ENCODE data around the gene ZFHX2. TPM values are rescaled to one million over a fixed set of nuclear protein-coding genes. Genes with fewer than 3 reads are reported as not detected.
A peak's percentile ranks its signal among the peaks of the same experiment; 100 is the strongest.

Gene ZFHX2
- total and polyA plus RNA-seq, 7 experiments from 2014 or later = 0.45 to 2.6 (median 0.49) TPM; not detected in 2

- POLR2A ChIA-PET = no interaction called here
- no peaks in the 10 kb centered on the region for H3K27me3 Mint-ChIP-seq
These were observed 68.2 kb downstream of the ZFHX2 start for GRCh38 chr14:23483236-23483854.

GRCh38 chr14:23482823-23483148 is 68.8 kb downstream of the ZFHX2 start:
- ChIA-PET POLR2A (no interaction called here), CTCF (interaction anchor here (1.0 kb wide), 1 partner anchor 76 kb away, joined by 4 read pairs; no protein-coding TSS in a partner anchor)
- Histone ChIP-seq H3K36me3 (ENCODE audit: control insufficient read depth in 2 of 3, insufficient read depth in 3 of 3, low read length in 3 of 3) (peaks cover 3 to 51% (median 7%) of the 10 kb centered on the region in 3 experiments), H3K4me3 (ENCODE audit: low read length) (no peak overlapping the region), H3K9me3 (ENCODE audit: control insufficient read depth in 2 of 3, low read length in 3 of 3) (no peaks in the 10 kb centered on the region), H3K4me1 (ENCODE audit: control insufficient read depth in 2 of 2, insufficient read depth in 2 of 2, low read length in 2 of 2) (no peaks in the 10 kb centered on the region), H3K27ac (ENCODE audit: low read depth, low read length) (no peak overlapping the region), H3K27me3 (ENCODE audit: control insufficient read depth in 2 of 2, insufficient read depth in 2 of 2, low read length in 2 of 2) (no peaks in the 10 kb centered on the region)
- no peak overlapping the region for H3K4me3 Mint-ChIP-seq
- H3K27ac Mint-ChIP-seq = no peak overlapping the region
- intact Hi-C loops (cut with micrococcal nuclease) = no loop called here
- DNase-seq (no peak), ATAC-seq (no peak)
- H3K9me3 Mint-ChIP-seq = peaks cover 0 to 1% (median 0%) of the 10 kb centered on the region in 11 donors
- H3K36me3 Mint-ChIP-seq = peaks cover 2 to 36% (median 13%) of the 10 kb centered on the region in 5 donors
- H3K27me3 Mint-ChIP-seq = no peaks in the 10 kb centered on the region
- H3K4me1 Mint-ChIP-seq = peaks cover 2 to 13% (median 7%) of the 10 kb centered on the region in 7 donors

More at GRCh38 chr14:23483236-23483854, 68.2 kb downstream of the ZFHX2 start:
- intact Hi-C loops (cut with micrococcal nuclease) = no loop called here
- no peaks in the 10 kb centered on the region for H3K9me3 ChIP-seq (ENCODE audit: control insufficient read depth in 2 of 3, low read length in 3 of 3)
- Mint-ChIP-seq H3K36me3 (peaks cover 1 to 36% (median 10%) of the 10 kb centered on the region in 5 donors), H3K9me3 (peaks cover 0 to 1% (median 0%) of the 10 kb centered on the region in 11 donors), H3K27ac (no peak overlapping the region), H3K4me1 (peaks cover 0 to 9% (median 2%) of the 10 kb centered on the region in 7 donors), H3K4me3 (no peak overlapping the region)
- H3K36me3 ChIP-seq (ENCODE audit: control insufficient read depth in 2 of 3, insufficient read depth in 3 of 3, low read length in 3 of 3) = peaks cover 0 to 52% (median 2%) of the 10 kb centered on the region in 3 experiments
- DNase-seq = no peak
- no peak overlapping the region for H3K27ac ChIP-seq (ENCODE audit: low read depth, low read length)
- no peaks in the 10 kb centered on the region for H3K4me1 ChIP-seq (ENCODE audit: control insufficient read depth in 2 of 2, insufficient read depth in 2 of 2, low read length in 2 of 2)
- ATAC-seq = no peak
- no peak overlapping the region for H3K4me3 ChIP-seq (ENCODE audit: low read length)
- CTCF ChIA-PET = interaction anchor here (1.0 kb wide), 1 partner anchor 75 kb away, joined by 4 read pairs; no protein-coding TSS in a partner anchor
- no peaks in the 10 kb centered on the region for H3K27me3 ChIP-seq (ENCODE audit: control insufficient read depth in 2 of 2, insufficient read depth in 2 of 2, low read length in 2 of 2)

GRCh38 chr14:23481979-23482822 is 69.4 kb downstream of the ZFHX2 start:
- Mint-ChIP-seq H3K4me3 (no peak overlapping the region), H3K36me3 (peaks cover 5 to 39% (median 18%) of the 10 kb centered on the region in 5 donors), H3K9me3 (peaks cover 0 to 1% (median 0%) of the 10 kb centered on the region in 11 donors), H3K4me1 (peaks cover 2 to 16% (median 11%) of the 10 kb centered on the region in 7 donors), H3K27me3 (no peaks in the 10 kb centered on the region), H3K27ac (no peak overlapping the region)
- Histone ChIP-seq H3K27ac (ENCODE audit: low read depth, low read length) (no peak overlapping the region), H3K4me1 (ENCODE audit: control insufficient read depth in 2 of 2, insufficient read depth in 2 of 2, low read length in 2 of 2) (no peaks in the 10 kb centered on the region), H3K36me3 (ENCODE audit: control insufficient read depth in 2 of 3, insufficient read depth in 3 of 3, low read length in 3 of 3) (peaks cover 8 to 56% (median 12%) of the 10 kb centered on the region in 3 experiments), H3K4me3 (ENCODE audit: low read length) (no peak overlapping the region), H3K27me3 (ENCODE audit: control insufficient read depth in 2 of 2, insufficient read depth in 2 of 2, low read length in 2 of 2) (no peaks in the 10 kb centered on the region), H3K9me3 (ENCODE audit: control insufficient read depth in 2 of 3, low read length in 3 of 3) (no peaks in the 10 kb centered on the region)
- no peak for ATAC-seq
- intact Hi-C loops (cut with micrococcal nuclease) = no loop called here
- ChIA-PET CTCF (interaction anchor here (1.0 kb wide), 1 partner anchor 76 kb away, joined by 4 read pairs; no protein-coding TSS in a partner anchor), POLR2A (no interaction called here)
- no peak for DNase-seq

GRCh38 chr14:23481362-23481970 is 70.1 kb downstream of the ZFHX2 start:
- peaks cover 15 to 58% (median 19%) of the 10 kb centered on the region in 3 experiments for H3K36me3 ChIP-seq (ENCODE audit: control insufficient read depth in 2 of 3, insufficient read depth in 3 of 3, low read length in 3 of 3)
- peaks cover 2 to 17% (median 15%) of the 10 kb centered on the region in 7 donors for H3K4me1 Mint-ChIP-seq
- no peak for ATAC-seq
- intact Hi-C loops (cut with micrococcal nuclease) = no loop called here
- ChIA-PET POLR2A (no interaction called here), CTCF (interaction anchor here (0.7 to 7.5 kb wide), 2 partner anchors 79 to 108 kb away, joined by 3 to 64 read pairs; no protein-coding TSS in a partner anchor)
- peaks cover 9 to 40% (median 25%) of the 10 kb centered on the region in 5 donors for H3K36me3 Mint-ChIP-seq
- H3K27me3 ChIP-seq (ENCODE audit: control insufficient read depth in 2 of 2, insufficient read depth in 2 of 2, low read length in 2 of 2) = no peaks in the 10 kb centered on the region
- no peak overlapping the region for H3K27ac ChIP-seq (ENCODE audit: low read depth, low read length)
- no peak overlapping the region for H3K27ac Mint-ChIP-seq
- H3K27me3 Mint-ChIP-seq = no peaks in the 10 kb centered on the region
- no peaks in the 10 kb centered on the region for H3K4me1 ChIP-seq (ENCODE audit: control insufficient read depth in 2 of 2, insufficient read depth in 2 of 2, low read length in 2 of 2)
- H3K4me3 Mint-ChIP-seq = no peak overlapping the region
- peaks cover 0 to 1% (median 0%) of the 10 kb centered on the region in 11 donors for H3K9me3 Mint-ChIP-seq
- no peaks in the 10 kb centered on the region for H3K9me3 ChIP-seq (ENCODE audit: control insufficient read depth in 2 of 3, low read length in 3 of 3)
- H3K4me3 ChIP-seq (ENCODE audit: low read length) = no peak overlapping the region
- DNase-seq = no peak

GRCh38 chr14:23478109-23478759 is 73.3 kb downstream of the ZFHX2 start:
- Histone ChIP-seq H3K4me3 (ENCODE audit: low read length) (no peak overlapping the region), H3K27ac (ENCODE audit: low read depth, low read length) (no peak overlapping the region), H3K9me3 (ENCODE audit: control insufficient read depth in 2 of 3, low read length in 3 of 3) (no peaks in the 10 kb centered on the region), H3K36me3 (ENCODE audit: control insufficient read depth in 2 of 3, insufficient read depth in 3 of 3, low read length in 3 of 3) (peaks cover 35 to 57% (median 36%) of the 10 kb centered on the region in 3 experiments), H3K27me3 (ENCODE audit: control insufficient read depth in 2 of 2, insufficient read depth in 2 of 2, low read length in 2 of 2) (no peaks in the 10 kb centered on the region), H3K4me1 (ENCODE audit: control insufficient read depth in 2 of 2, insufficient read depth in 2 of 2, low read length in 2 of 2) (no peaks in the 10 kb centered on the region)
- peak; percentile 35 to 75 (median 67) for DNase-seq
- ChIA-PET CTCF (interaction anchor here (0.6 to 7.5 kb wide), 16 partner anchors 31 to 514 kb away, joined by 3 to 64 read pairs (median 4); partner anchors contain the start of gene ZFHX2), POLR2A (interaction anchor here (0.6 to 1.6 kb wide), 7 partner anchors 24 to 890 kb away, joined by 3 to 5 read pairs (median 4); partner anchors contain the start of gene PABPN1)
- intact Hi-C loops (cut with micrococcal nuclease) = loop anchor here (1.0 kb wide), 3 partner anchors 9 to 84 kb away; partner anchors contain the start of gene NGDN (in 1 of the 2)
- Mint-ChIP-seq H3K4me1 (peaks cover 2 to 20% (median 13%) of the 10 kb centered on the region in 7 donors), H3K9me3 (peaks cover 0 to 1% (median 0%) of the 10 kb centered on the region in 11 donors), H3K27ac (peak overlapping the region in 3 of 9 donors; percentile 7 to 61 (median 29)), H3K36me3 (peaks cover 17 to 37% (median 34%) of the 10 kb centered on the region in 5 donors), H3K27me3 (no peaks in the 10 kb centered on the region), H3K4me3 (peak overlapping the region in 1 of 10 donors; percentile 14)
- ATAC-seq = peak; percentile 89

Measured in naive thymus-derived CD4-positive, alpha-beta T cell (primary cell).